Neural crest cell (in vitro differentiated cells): ENCODE results near the gene LYPD8. TPM values are rescaled to one million over a fixed set of nuclear protein-coding genes. Genes with fewer than 3 reads are reported as not detected.

Source experiments
- DNase-seq: peaks from one replicate; pipeline ENCODE4 v3.0.0; 2021; ENCODE audit warnings: low read depth, mixed read lengths, low spot score
- H3K27ac Mint-ChIP-seq: one replicate; pipeline ENCODE4 v1.8.0; 2021; ENCODE audit warnings: mild to moderate bottlenecking, mixed read lengths; ENCODE audit not compliant: unreplicated experiment
- H3K27me3 Mint-ChIP-seq: 2 replicates; pipeline ENCODE4 v1.8.0; 2021; ENCODE audit warnings: low read depth, mild to moderate bottlenecking, mixed read lengths
- H3K36me3 Mint-ChIP-seq: 2 replicates; pipeline ENCODE4 v1.8.0; 2021; ENCODE audit warnings: low read depth, mild to moderate bottlenecking, mixed read lengths
- H3K4me1 Mint-ChIP-seq: 2 replicates; pipeline ENCODE4 v1.8.0; 2021; ENCODE audit warnings: mixed read lengths
- H3K4me3 Mint-ChIP-seq: one replicate; pipeline ENCODE4 v1.8.0; 2021; ENCODE audit warnings: mild to moderate bottlenecking, mixed read lengths
- H3K9me3 Mint-ChIP-seq: 2 replicates; pipeline ENCODE4 v1.8.0; 2021; ENCODE audit warnings: mixed read lengths
- CTCF ChIP-seq: fragments of 200-600 bp; sonication (generic); conservative IDR thresholded peaks from 2 replicates; pipeline ENCODE4 v1.5.0; 2021; ENCODE audit warnings: antibody characterized with exemption, mild to moderate bottlenecking
- total RNA-seq: library from RNA; stranded (reverse); gene quantifications from 2 replicates; pipeline ENCODE4 v1.2.1, GENCODE V29; 2021

The LYPD8 gene
- total RNA-seq, 1 donor from 2014 or later: not detected

DNA sequence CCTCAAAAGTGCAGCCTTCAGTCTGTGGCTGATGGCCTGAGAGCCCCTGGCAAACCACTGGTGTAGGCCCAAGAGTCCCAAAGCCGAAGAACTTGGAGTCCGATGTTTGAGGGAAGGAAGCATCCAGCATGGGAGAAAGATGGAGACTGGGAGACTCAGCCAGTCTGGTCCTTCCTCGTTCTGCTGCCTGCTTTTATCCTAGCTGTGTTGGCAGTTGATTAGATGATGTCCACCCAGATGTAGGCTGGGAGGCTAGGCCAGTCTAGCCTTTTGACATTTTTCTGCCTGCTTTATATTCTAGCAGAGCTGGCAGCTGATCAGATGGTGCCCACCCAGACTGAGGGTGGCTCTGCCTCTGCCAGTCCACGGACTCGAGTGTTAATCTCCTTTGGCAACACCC is 1.1 kb upstream of the LYPD8 start:
- no peak for TF ChIP-seq CTCF
- Mint-ChIP-seq H3K4me1 (no peaks in the 10 kb centered on the region), H3K27me3 (no peaks in the 10 kb centered on the region), H3K9me3 (peaks cover 18% of the 10 kb centered on the region), H3K27ac (no peak overlapping the region), H3K4me3 (no peak overlapping the region), H3K36me3 (peaks cover 8% of the 10 kb centered on the region)
- no peak for DNase-seq

DNA sequence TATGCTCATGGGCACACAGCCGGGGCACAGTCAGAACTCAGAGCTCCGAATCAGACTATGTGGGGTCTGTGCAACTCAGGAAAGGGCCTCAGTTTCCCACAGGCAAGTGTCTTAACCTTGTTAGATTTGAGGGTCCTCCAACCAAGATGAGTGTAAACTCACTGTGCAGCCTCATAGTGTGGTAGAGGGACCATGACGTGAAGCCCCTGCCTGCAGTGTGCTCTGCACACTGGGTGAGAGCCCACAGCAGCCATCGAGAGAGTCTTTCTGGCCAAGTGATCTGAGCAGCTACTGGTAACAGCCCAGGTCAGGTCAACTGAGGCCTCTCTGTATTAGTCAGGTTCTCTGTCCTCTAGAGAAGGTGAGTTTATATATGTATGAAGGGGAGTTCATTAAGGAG is 592 bp upstream of the LYPD8 start:
- Mint-ChIP-seq H3K4me1 (no peaks in the 10 kb centered on the region), H3K9me3 (peaks cover 19% of the 10 kb centered on the region), H3K36me3 (peaks cover 8% of the 10 kb centered on the region), H3K27me3 (no peaks in the 10 kb centered on the region), H3K27ac (no peak overlapping the region), H3K4me3 (no peak overlapping the region)
- no peak for TF ChIP-seq CTCF
- no peak for DNase-seq

- H3K36me3 Mint-ChIP-seq: peaks cover 10% of the 10 kb centered on the region
- H3K4me1 Mint-ChIP-seq: no peaks in the 10 kb centered on the region
- no peak overlapping the region for H3K27ac Mint-ChIP-seq
- H3K27me3 Mint-ChIP-seq: no peaks in the 10 kb centered on the region
- no peak overlapping the region for H3K4me3 Mint-ChIP-seq
- no peak for TF ChIP-seq CTCF
- peaks cover 21% of the 10 kb centered on the region for H3K9me3 Mint-ChIP-seq
- no peak for DNase-seq
Measured at GRCh38 chr1:248753708-248754280, 1.8 kb downstream of the LYPD8 start.

DNA sequence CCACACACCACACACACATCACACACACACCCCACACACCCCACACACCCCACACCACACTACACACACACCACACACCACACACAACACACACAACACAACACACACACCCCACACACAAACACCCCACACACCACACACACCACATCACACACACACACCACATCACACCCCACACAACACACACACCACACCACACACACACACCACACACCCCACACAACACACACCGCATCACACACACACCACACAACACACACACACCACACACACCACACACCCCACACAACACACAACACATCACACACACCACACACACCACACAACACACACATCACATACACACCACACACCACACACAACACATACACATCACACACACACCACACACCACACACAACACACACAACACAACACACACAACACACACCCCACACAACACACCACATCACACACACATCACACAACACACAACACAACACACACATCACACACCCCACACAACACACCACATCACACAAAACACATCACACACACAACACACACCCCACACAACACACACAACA is 2.4 kb downstream of the LYPD8 start:
- no peak for TF ChIP-seq CTCF
- Mint-ChIP-seq H3K27me3 (no peaks in the 10 kb centered on the region), H3K27ac (no peak overlapping the region), H3K4me1 (no peaks in the 10 kb centered on the region), H3K4me3 (no peak overlapping the region), H3K9me3 (peaks cover 21% of the 10 kb centered on the region), H3K36me3 (peaks cover 10% of the 10 kb centered on the region)
- DNase-seq: no peak

- peaks cover 15% of the 10 kb centered on the region for H3K9me3 Mint-ChIP-seq
- H3K27me3 Mint-ChIP-seq: no peaks in the 10 kb centered on the region
- no peak overlapping the region for H3K27ac Mint-ChIP-seq
- no peaks in the 10 kb centered on the region for H3K4me1 Mint-ChIP-seq
- DNase-seq: no peak
- peaks cover 10% of the 10 kb centered on the region for H3K36me3 Mint-ChIP-seq
- no peak for TF ChIP-seq CTCF
- H3K4me3 Mint-ChIP-seq: no peak overlapping the region
Measured at GRCh38 chr1:248752161-248753028, 3.2 kb downstream of the LYPD8 start.
